SK-N-SH (cell line): ENCODE data around the gene HPX. TPM values are rescaled to one million over a fixed set of nuclear protein-coding genes. Genes with fewer than 3 reads are reported as not detected.

ENCODE experiments used
- CTCF ChIA-PET: fragments of 300-600, 350-600 bp; formaldehyde crosslinking; extraction: SDS; loops from one replicate; lab custom pipeline; 2021; lab: Yijun Ruan, JAX
- POLR2A ChIA-PET: fragments of 350-600 bp; sonication (Branson Sonifier 250); formaldehyde crosslinking; extraction: SDS; loops from one replicate; lab custom pipeline; 2020; ENCODE audit warnings: antibody characterized with exemption, inconsistent platforms; lab: Yijun Ruan, JAX
- DNase-seq: peaks from one replicate; pipeline ENCODE4 v3.0.0; 2012
- H2AFZ ChIP-seq: fragments of 200-600 bp; sonication (generic); 2 replicates; pipeline ENCODE4 v1.8.1; 2016; ENCODE audit warnings: antibody characterized with exemption, mild to moderate bottlenecking, low read depth
- H3F3A ChIP-seq: fragments of 200-600 bp; sonication (generic); replicated peaks from 2 replicates; pipeline ENCODE3; 2016; ENCODE audit warnings: antibody characterized with exemption, mild to moderate bottlenecking; ENCODE audit not compliant: insufficient read depth
- H3K27ac ChIP-seq, 2 experiments: fragments of 200-500 bp in 1 of 2; fragments of 200-600 bp in 1 of 2; sonication (Bioruptor generic) in 1 of 2; sonication (generic), shearing (Covaris generic) in 1 of 2; 2 replicates each; pipeline versions ENCODE4 v1.5.1 to v1.6.1; 2014 to 2016; ENCODE audit warnings: low read depth in 2 of 2, inconsistent platforms in 1 of 2, low read length in 1 of 2, mild to moderate bottlenecking in 1 of 2, mixed read lengths in 1 of 2
- H3K27me3 ChIP-seq: fragments of 200-600 bp; sonication (generic), shearing (Covaris generic); 2 replicates; pipeline ENCODE4 v1.6.1; 2016; ENCODE audit warnings: mixed run types; ENCODE audit not compliant: insufficient read depth
- H3K36me3 ChIP-seq, 2 experiments: fragments of 200-500 bp in 1 of 2; fragments of 200-600 bp in 1 of 2; sonication (Bioruptor generic) in 1 of 2; sonication (generic) in 1 of 2; replicated peaks in 1 of 2; 2 replicates each; pipeline versions ENCODE3 to v1.5.1; 2014 to 2016; ENCODE audit warnings: low read length in 1 of 2, mild to moderate bottlenecking in 1 of 2; ENCODE audit not compliant: insufficient read depth in 2 of 2, control insufficient read depth in 1 of 2
- H3K4me1 ChIP-seq, 2 experiments: fragments of 200-500 bp in 1 of 2; fragments of 200-600 bp in 1 of 2; sonication (Bioruptor generic) in 1 of 2; sonication (generic), shearing (Covaris generic) in 1 of 2; 2 replicates each; pipeline versions ENCODE4 v1.5.1 to v1.6.1; 2014 to 2016; ENCODE audit warnings: low read depth in 1 of 2, low read length in 1 of 2, mixed run types in 1 of 2; ENCODE audit not compliant: insufficient read depth in 2 of 2, control insufficient read depth in 1 of 2
- H3K4me2 ChIP-seq: fragments of 200-600 bp; sonication (generic), shearing (Covaris generic); 2 replicates; pipeline ENCODE4 v1.6.1; 2017; ENCODE audit warnings: mixed run types
- H3K4me3 ChIP-seq, 2 experiments: fragments of 200-500 bp in 1 of 2; fragments of 200-600 bp in 1 of 2; sonication (Bioruptor generic) in 1 of 2; sonication (generic), shearing (Covaris generic) in 1 of 2; 2 replicates each; pipeline versions ENCODE4 v1.5.1 to v1.8.1; 2014 to 2016; ENCODE audit warnings: low read depth in 2 of 2, inconsistent platforms in 1 of 2, low read length in 1 of 2, mild to moderate bottlenecking in 1 of 2, mixed read lengths in 1 of 2, moderate library complexity in 1 of 2
- H3K79me2 ChIP-seq: fragments of 200-600 bp; sonication (generic); 2 replicates; pipeline ENCODE4 v1.8.1; 2017; ENCODE audit warnings: mild to moderate bottlenecking; ENCODE audit not compliant: insufficient read depth
- H3K9ac ChIP-seq: fragments of 200-600 bp; sonication (generic); 2 replicates; pipeline ENCODE4 v1.6.1; 2017; ENCODE audit warnings: mixed run types
- H3K9me2 ChIP-seq: fragments of 200-600 bp; sonication (generic); 2 replicates; pipeline ENCODE4 v1.6.1; 2017; ENCODE audit warnings: mixed run types
- H3K9me3 ChIP-seq: fragments of 200-600 bp; sonication (generic); 2 replicates; pipeline ENCODE4 v1.6.1; 2017; ENCODE audit warnings: mixed run types, mild to moderate bottlenecking, moderate library complexity
- H4K20me1 ChIP-seq: fragments of 200-600 bp; sonication (generic); 2 replicates; pipeline ENCODE4 v1.6.1; 2017; ENCODE audit warnings: mild to moderate bottlenecking, mixed run types; ENCODE audit not compliant: insufficient read depth
- CTCF ChIP-seq: fragments of 200-600 bp; sonication (generic); IDR thresholded peaks from 2 replicates; pipeline ENCODE4 v1.6.1; 2017; ENCODE audit warnings: antibody characterized with exemption, mild to moderate bottlenecking, moderate library complexity
- FOSL2 ChIP-seq: IDR thresholded peaks from 2 replicates; pipeline ENCODE4 v1.4.0; 2012; ENCODE audit warnings: low read depth, mild to moderate bottlenecking, moderate library complexity, borderline replicate concordance
- JUND ChIP-seq: IDR thresholded peaks from 2 replicates; pipeline ENCODE4 v1.4.0; 2012
- RCOR1 ChIP-seq: fragments of 150-350 bp; IDR thresholded peaks from 2 replicates; pipeline ENCODE4 v1.6.1; 2017; ENCODE audit warnings: antibody characterized with exemption, low read length
- RXRA ChIP-seq: IDR thresholded peaks from 2 replicates; pipeline ENCODE4 v1.4.0; 2012; ENCODE audit warnings: low read depth, mild to moderate bottlenecking, borderline replicate concordance
- TCF12 ChIP-seq: IDR thresholded peaks from 2 replicates; pipeline ENCODE4 v1.4.0; 2012
- WGBS: methylation state at CpG from one replicate; pipeline ENCODE4 v1.1.6; 2017; ENCODE audit warnings: low lambda C conversion rate; 5-methylcytosine and 5-hydroxymethylcytosine counted together
- polyA plus RNA-seq, 3 experiments: library from polyadenylated mRNA; depleted of rRNA; stranded (reverse); fragments of >200 nt; gene quantifications; 2 replicates each; pipeline ENCODE4 v1.2.3, GENCODE V29; 2012

The HPX gene
- polyA plus RNA-seq, 1 of the 3 experiments (the other 2 are of a cell fraction), result 1.8 TPM

GRCh38 chr11:6474806-6475500 is 34.2 kb upstream of the HPX start:
- Histone ChIP-seq H3K4me2 (peak overlapping the region; percentile 89), H3K9ac (peak overlapping the region; percentile 91; the same call in 1 of the 2 replicates), H3K27me3 (no peaks in the 10 kb centered on the region), H4K20me1 (no peaks in the 10 kb centered on the region), H3K79me2 (peaks cover 44% of the 10 kb centered on the region), H3K4me1 (peaks cover 8 to 19% of the 10 kb centered on the region in 2 experiments; a peak in 2 of 4 replicates), H3K9me2 (no peaks in the 10 kb centered on the region), H3K9me3 (no peaks in the 10 kb centered on the region), H2AFZ (0 out of 2 replicates have a peak overlapping the region, but pooled peaks have one; percentile 92), H3F3A (peaks cover 22% of the 10 kb centered on the region), H3K36me3 (peaks cover 11 to 33% of the 10 kb centered on the region in 2 experiments), H3K27ac (peak overlapping the region; percentile 93 to 96), H3K4me3 (peak overlapping the region in 1 of 2 experiments; percentile 78; a peak in 2 of 4 replicates)
- 59% methylated on average over 3 of the region's 3 CpGs for WGBS
- POLR2A ChIA-PET, result no interaction called here
- DNase-seq, result no peak
- TF ChIP-seq RCOR1, result no peak
- CTCF ChIA-PET, result interaction anchor here (0.6 to 2.0 kb wide), 6 partner anchors 11 to 96 kb away, joined by 3 to 8 read pairs (median 4); no protein-coding TSS in a partner anchor

- H3K27ac ChIP-seq, result peak overlapping the region; percentile 93 to 96
- H3K4me1 ChIP-seq, result peaks cover 7 to 17% of the 10 kb centered on the region in 2 experiments; a peak in 2 of 4 replicates
- WGBS, result 16% methylated on average over 7 of the region's 7 CpGs
- no peaks in the 10 kb centered on the region for H4K20me1 ChIP-seq
- H3K9me3 ChIP-seq, result no peaks in the 10 kb centered on the region
- CTCF ChIA-PET, result interaction anchor here (0.6 to 2.0 kb wide), 5 partner anchors 10 to 95 kb away, joined by 3 to 8 read pairs (median 3); no protein-coding TSS in a partner anchor
- H3F3A ChIP-seq, result peaks cover 25% of the 10 kb centered on the region
- H3K4me2 ChIP-seq, result peak overlapping the region; percentile 89
- H2AFZ ChIP-seq, result peak overlapping the region; percentile 92; the same call in 1 of the 2 replicates
- H3K9me2 ChIP-seq, result no peaks in the 10 kb centered on the region
- H3K27me3 ChIP-seq, result no peaks in the 10 kb centered on the region
- no peak for TF ChIP-seq RXRA
- TF ChIP-seq FOSL2, result no peak
- no peak for TF ChIP-seq TCF12
- TF ChIP-seq CTCF, result 0 out of 2 replicates have a peak, but pooled peaks have one; percentile 1
- TF ChIP-seq JUND, result 0 out of 2 replicates have a peak, but pooled peaks have one; percentile 21
- TF ChIP-seq, all 33 proteins: peak for 2
- DNase-seq, result no peak
- POLR2A ChIA-PET, result interaction anchor here (1.0 to 1.6 kb wide), 3 partner anchors 8 to 172 kb away, joined by 3 to 4 read pairs (median 4); no protein-coding TSS in a partner anchor
- H3K4me3 ChIP-seq, result peak overlapping the region; percentile 63 to 78
- peaks cover 44% of the 10 kb centered on the region for H3K79me2 ChIP-seq
- peak overlapping the region; percentile 91 for H3K9ac ChIP-seq
- H3K36me3 ChIP-seq, result peaks cover 10 to 31% of the 10 kb centered on the region in 2 experiments
Measured at GRCh38 chr11:6474413-6474792, 33.6 kb upstream of the HPX start.
